HepG2 (cell line): ENCODE measurements around the gene RIF1. TPM values are rescaled to one million over a fixed set of nuclear protein-coding genes. Genes with fewer than 3 reads are reported as not detected.

ENCODE experiments used
- AGO2 ChIP-seq: fragments of 200-400 bp; formaldehyde crosslinking; optimal IDR thresholded peaks from 2 replicates; pipeline ENCODE3; 2017; ENCODE audit warnings: mild to moderate bottlenecking, low read depth, low read length, moderate library complexity
- HMG20A ChIP-seq: IDR thresholded peaks from 2 replicates; pipeline ENCODE4 v1.6.1; 2016; ENCODE audit warnings: borderline replicate concordance
- MAFK ChIP-seq, 2 experiments: IDR thresholded peaks in 1 of 2; conservative IDR thresholded peaks in 1 of 2; 2 replicates each; pipeline ENCODE4 v1.6.1; 2011; ENCODE audit warnings: improper control_type of control experiment in 2 of 2, low read length in 2 of 2
- MYC ChIP-seq: sonication (generic); formaldehyde crosslinking; IDR thresholded peaks from 2 replicates; pipeline ENCODE4 v1.9.0; 2021; ENCODE audit warnings: missing genetic modification reagents, borderline replicate concordance
- NFYC ChIP-seq: IDR thresholded peaks from 2 replicates; pipeline ENCODE4 v1.6.1; 2016; ENCODE audit warnings: missing genetic modification reagents, missing compliant biosample characterization
- THYN1 ChIP-seq: sonication (generic); formaldehyde crosslinking; IDR thresholded peaks from 2 replicates; pipeline ENCODE4 v1.8.1; 2023; ENCODE audit warnings: low read depth, mild to moderate bottlenecking, moderate library complexity, missing genetic modification reagents, borderline replicate concordance
- XBP1 ChIP-seq: sonication (generic); formaldehyde crosslinking; IDR thresholded peaks from 2 replicates; pipeline ENCODE4 v1.5.0; 2020; ENCODE audit warnings: missing genetic modification reagents
- ZBTB40 ChIP-seq, 2 experiments: fragments of 450-650 bp in 1 of 2; sonication (generic) in 1 of 2; formaldehyde crosslinking in 1 of 2; IDR thresholded peaks; 2 replicates each; pipeline versions ENCODE4 v1.6.1 to v1.8.0; 2016 to 2022; ENCODE audit warnings: antibody characterized with exemption in 1 of 2, mild to moderate bottlenecking in 1 of 2, missing genetic modification reagents in 1 of 2
- ZFP41 ChIP-seq: sonication (generic); formaldehyde crosslinking; IDR thresholded peaks from 2 replicates; pipeline ENCODE4 v1.4.0; 2020; ENCODE audit warnings: mild to moderate bottlenecking, missing genetic modification reagents, borderline replicate concordance
- ZNF224 ChIP-seq: sonication (generic); formaldehyde crosslinking; IDR thresholded peaks from 2 replicates; pipeline ENCODE4 v1.5.0; 2020; ENCODE audit warnings: mild to moderate bottlenecking, missing genetic modification reagents
- ZNF230 ChIP-seq: sonication (generic); formaldehyde crosslinking; IDR thresholded peaks from 2 replicates; pipeline ENCODE4 v1.4.0; 2020; ENCODE audit warnings: mild to moderate bottlenecking, missing genetic modification reagents
- ZNF232 ChIP-seq: sonication (generic); formaldehyde crosslinking; IDR thresholded peaks from 2 replicates; pipeline ENCODE4 v1.4.0; 2020; ENCODE audit warnings: missing genetic modification reagents, borderline replicate concordance
- ZNF333 ChIP-seq: sonication (generic); formaldehyde crosslinking; IDR thresholded peaks from 2 replicates; pipeline ENCODE4 v1.4.0; 2020; ENCODE audit warnings: mild to moderate bottlenecking, missing genetic modification reagents, borderline replicate concordance
- ZNF382 ChIP-seq: sonication (generic); formaldehyde crosslinking; IDR thresholded peaks from 2 replicates; pipeline ENCODE4 v1.5.0; 2020; ENCODE audit warnings: missing genetic modification reagents, mild to moderate bottlenecking, borderline replicate concordance
- ZNF816 ChIP-seq: sonication (generic); formaldehyde crosslinking; IDR thresholded peaks from 2 replicates; pipeline ENCODE4 v1.8.0; 2022; ENCODE audit warnings: missing genetic modification reagents, mild to moderate bottlenecking, borderline replicate concordance
- polyA plus RNA-seq, 8 experiments: library from polyadenylated mRNA; depleted of rRNA in 3 of 8; stranded (reverse) in 7 of 8; unstranded in 1 of 8; fragments of >200 nt; fragmentation: Illumina TruSeq in 4 of 8; extraction: Trizol in 4 of 8; gene quantifications; 2 replicates each; pipeline versions ENCODE4 v1.2.1 to v1.2.3, GENCODE V29; 2011 to 2016; ENCODE audit warnings: low read depth in 4 of 8, missing spikeins in 1 of 8, mixed read lengths in 1 of 8; ENCODE audit not compliant: insufficient read depth in 1 of 8
- total RNA-seq, 5 experiments: library from RNA; depleted of rRNA; stranded (reverse); fragments of >200 nt; fragmentation: Illumina TruSeq; extraction: Trizol; gene quantifications; 2 replicates each; pipeline ENCODE4 v1.2.3, GENCODE V29; 2016; ENCODE audit warnings: low read depth in 1 of 5
- TF ChIP-seq, protein P1 (sequence below): IDR thresholded peaks from 2 replicates; pipeline ENCODE4 v1.6.1; 2016; ENCODE audit warnings: low read depth, control low read depth

Gene RIF1
- total and polyA plus RNA-seq, 2 of the 13 experiments (the other 11 are each of a cell fraction or from before 2014, with no cell fraction given) = 12.1 to 73.6 TPM

DNA sequence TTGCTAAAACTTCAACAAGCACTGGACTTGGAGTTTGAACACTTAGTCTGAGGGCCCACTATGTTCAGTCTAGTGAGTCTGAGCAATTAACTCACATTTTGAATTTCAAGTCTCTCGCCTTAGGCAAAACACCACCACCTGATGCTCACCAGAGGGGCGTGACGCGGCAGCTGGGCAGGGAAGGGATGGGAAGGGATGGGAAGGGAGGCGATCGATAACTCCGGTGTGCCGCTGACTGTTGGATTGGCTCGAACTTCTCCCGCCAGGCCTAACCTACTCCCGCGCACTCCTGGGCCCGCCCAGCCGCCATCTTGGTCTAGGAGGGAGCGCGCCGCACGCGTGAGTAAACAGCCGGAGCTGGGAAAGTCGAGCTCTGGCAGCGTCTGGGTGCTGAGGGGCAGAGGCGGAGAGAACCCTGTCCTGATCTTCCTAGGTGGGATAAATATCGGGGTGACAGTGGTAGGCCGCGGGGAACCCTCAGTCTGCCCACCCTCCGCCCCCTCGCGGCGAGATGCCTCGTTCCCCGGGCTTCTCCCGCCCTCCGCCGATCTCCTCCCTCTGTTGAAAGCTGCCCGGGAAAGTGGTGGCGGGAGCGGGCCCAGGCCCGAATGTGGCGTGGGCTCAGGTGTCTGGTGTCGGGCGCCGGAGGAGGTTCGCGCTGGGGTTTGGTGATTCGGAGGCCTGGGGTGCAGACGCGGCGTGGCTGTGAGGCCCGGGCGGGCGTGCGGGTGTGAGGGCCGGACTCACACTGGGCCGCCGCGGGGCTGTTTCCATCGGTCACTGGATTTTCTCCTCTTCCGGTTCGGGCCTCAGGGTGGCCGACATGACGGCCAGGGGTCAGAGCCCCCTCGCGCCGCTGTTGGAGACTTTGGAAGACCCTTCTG is at the start of gene RIF1 (continued):
- TF ChIP-seq ZBTB40 (IDR thresholded peaks at IDR 0.05) = no peak
- peak; percentile 22; the same call in 1 of the 2 replicates for TF ChIP-seq ZBTB40 (CRISPR knock-in tag; IDR thresholded peaks at IDR 0.05)
- TF ChIP-seq MYC (CRISPR knock-in tag) = peak; percentile 97
- TF ChIP-seq THYN1 (CRISPR knock-in tag) = no peak
- TF ChIP-seq HMG20A = no peak
- TF ChIP-seq ZNF224 = peak; percentile 48; the same call in 1 of the 2 replicates
- peak; percentile 77; the same call in 1 of the 2 replicates for TF ChIP-seq ZNF333 (CRISPR knock-in tag)
- peak; percentile 86; the same call in 1 of the 2 replicates for TF ChIP-seq ZFP41 (CRISPR knock-in tag)
- peak; percentile 69; the same call in 1 of the 2 replicates for TF ChIP-seq ZNF816
- 0 out of 4 replicates have a peak, but pooled peaks of 1 of the 2 experiments have one; percentile 29 for TF ChIP-seq MAFK (conservative IDR thresholded peaks at IDR 0.05 in 1 of 2, IDR thresholded peaks at IDR 0.05 in 1 of 2; ENCODE audit: low read length in 2 of 2)
- TF ChIP-seq AGO2 = peak; percentile 98
- TF ChIP-seq ZNF232 (CRISPR knock-in tag) = peak; percentile 92; the same call in 1 of the 2 replicates
- TF ChIP-seq ZNF382 (CRISPR knock-in tag) = no peak
- TF ChIP-seq, protein P1, sequence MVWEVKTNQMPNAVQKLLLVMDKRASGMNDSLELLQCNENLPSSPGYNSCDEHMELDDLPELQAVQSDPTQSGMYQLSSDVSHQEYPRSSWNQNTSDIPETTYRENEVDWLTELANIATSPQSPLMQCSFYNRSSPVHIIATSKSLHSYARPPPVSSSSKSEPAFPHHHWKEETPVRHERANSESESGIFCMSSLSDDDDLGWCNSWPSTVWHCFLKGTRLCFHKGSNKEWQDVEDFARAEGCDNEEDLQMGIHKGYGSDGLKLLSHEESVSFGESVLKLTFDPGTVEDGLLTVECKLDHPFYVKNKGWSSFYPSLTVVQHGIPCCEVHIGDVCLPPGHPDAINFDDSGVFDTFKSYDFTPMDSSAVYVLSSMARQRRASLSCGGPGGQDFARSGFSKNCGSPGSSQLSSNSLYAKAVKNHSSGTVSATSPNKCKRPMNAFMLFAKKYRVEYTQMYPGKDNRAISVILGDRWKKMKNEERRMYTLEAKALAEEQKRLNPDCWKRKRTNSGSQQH (CRISPR knock-in tag) = peak; percentile 83; the same call in 1 of the 2 replicates
- no peak for TF ChIP-seq XBP1 (CRISPR knock-in tag)
- peak; percentile 87 for TF ChIP-seq ZNF230 (CRISPR knock-in tag)
- TF ChIP-seq NFYC (CRISPR knock-in tag) = peak; percentile 56
